ENCODE data around the gene ENTPD8. TPM values are rescaled to one million over a fixed set of nuclear protein-coding genes. Genes with fewer than 3 reads are reported as not detected.
A peak's percentile ranks its signal among the peaks of the same experiment; 100 is the strongest.

The ENTPD8 gene
- total and polyA plus RNA-seq, 2 of the 4 experiments (the other 2 are of a cell fraction), result 0.07 TPM; not detected in 1

DNA sequence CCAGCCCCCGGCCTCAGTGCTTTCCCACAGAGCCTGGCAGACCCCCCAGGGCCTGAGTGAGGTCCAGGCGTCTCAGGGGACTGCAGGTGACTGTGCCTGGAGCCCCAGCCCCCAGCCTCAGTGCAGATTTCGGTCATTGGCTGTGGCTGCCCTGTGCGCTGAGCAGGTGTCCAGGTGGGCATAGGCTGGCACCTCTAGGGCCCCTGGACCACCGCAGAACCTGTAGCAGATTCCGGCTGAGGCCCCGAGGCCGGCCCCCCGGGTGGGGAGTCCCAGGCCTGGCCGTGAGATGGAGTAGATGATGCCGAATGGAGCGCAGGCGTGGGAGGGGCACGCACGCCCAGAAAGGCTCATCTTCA is 30.3 kb downstream of the ENTPD8 start:
- intact Hi-C loops (cut with micrococcal nuclease) (no loop called here), in situ Hi-C loops (cut with MboI; ENCODE audit: low sequenced_read_pairs) (no loop called here), dilution Hi-C loops (cut with HindIII; ENCODE audit: low sequenced_read_pairs, unreplicated experiment) (no loop called here)
- no peak overlapping the region; the same call in 1 of the 2 replicates for H3K4me2 ChIP-seq (ENCODE audit: low read depth, low read length)
- H2BK120ac ChIP-seq (ENCODE audit: low read depth, low read length), result peak overlapping the region; percentile 73
- H2AK9ac ChIP-seq (replicated peaks; ENCODE audit: low read depth, low read length, poor library complexity), result peak overlapping the region; percentile 77
- peak overlapping the region in 1 of 2 experiments; percentile 55; a peak in 2 of 4 replicates for H4K8ac ChIP-seq (ENCODE audit: low read depth in 2 of 2, low read length in 2 of 2)
- peak overlapping the region; percentile 72 for H4K5ac ChIP-seq (ENCODE audit: low read depth, low read length)
- peak overlapping the region; percentile 66 for H3K27ac ChIP-seq (ENCODE audit: insufficient read depth, low read length)
- peak overlapping the region; percentile 55; the same call in 1 of the 2 replicates for H2BK20ac ChIP-seq (ENCODE audit: low read depth, low read length)
- no peaks in the 10 kb centered on the region for H3K9me3 ChIP-seq (ENCODE audit: control insufficient read depth, insufficient read depth, low read length)
- no TSS peak for BruUV-seq (replicated peaks)
- peaks cover 29% of the 10 kb centered on the region for H3K4me1 ChIP-seq (ENCODE audit: control insufficient read depth, insufficient read depth, low read length)
- H3K79me1 ChIP-seq (ENCODE audit: low read depth in 1 of 2, low read length in 2 of 2), result peaks cover 15 to 40% of the 10 kb centered on the region in 2 experiments; a peak in 3 of 4 replicates
- H3K18ac ChIP-seq (ENCODE audit: low read depth, low read length), result peak overlapping the region; percentile 56; the same call in 1 of the 2 replicates
- no peak overlapping the region for H3K4me3 ChIP-seq (ENCODE audit: insufficient read depth, low read depth, low read length)
- no peaks in the 10 kb centered on the region for H4K20me1 ChIP-seq (ENCODE audit: insufficient read depth, low read length)
- peak overlapping the region; percentile 88 for H4K91ac ChIP-seq (ENCODE audit: insufficient read depth, low read depth, low read length)
- no peak for DNase-seq
- ChIA-PET CTCF (no interaction called here), POLR2A (ENCODE audit: unreplicated experiment) (no interaction called here)
- peaks cover 12% of the 10 kb centered on the region for H3K9me1 ChIP-seq (ENCODE audit: insufficient read depth, low read length)
- peak overlapping the region; percentile 40 for H2AFZ ChIP-seq (replicated peaks; ENCODE audit: low read length, poor library complexity)
- peak overlapping the region; percentile 90 for H3K4ac ChIP-seq (ENCODE audit: low read depth, low read length)
- H3K14ac ChIP-seq (replicated peaks; ENCODE audit: low read depth, low read length), result peak overlapping the region; percentile 50
- H3K56ac ChIP-seq (ENCODE audit: extremely low read depth, insufficient read depth, low read length), result no peak overlapping the region
- no peak overlapping the region for H3K9ac ChIP-seq (ENCODE audit: low read depth, low read length)
- no peaks in the 10 kb centered on the region for H3K27me3 ChIP-seq (ENCODE audit: control insufficient read depth, insufficient read depth, low read length)
- H2BK15ac ChIP-seq (ENCODE audit: low read depth, low read length), result peak overlapping the region; percentile 49; the same call in 1 of the 3 replicates
- TF ChIP-seq RCOR1 (IDR thresholded peaks at IDR 0.05; ENCODE audit: insufficient replicate concordance, low read length) (no peak), BHLHE40 (IDR thresholded peaks at IDR 0.05; ENCODE audit: low read depth, low read length) (no peak), RAD21 (IDR thresholded peaks at IDR 0.05; ENCODE audit: low read length) (no peak), CEBPB (IDR thresholded peaks at IDR 0.05; ENCODE audit: low read depth, low read length) (no peak), MAZ (IDR thresholded peaks at IDR 0.05; ENCODE audit: borderline replicate concordance, low read depth, low read length) (no peak), MXI1 (IDR thresholded peaks at IDR 0.05; ENCODE audit: borderline replicate concordance, low read depth, low read length) (no peak), MAFK (IDR thresholded peaks at IDR 0.05; ENCODE audit: low read depth, low read length) (no peak), CHD1 (IDR thresholded peaks at IDR 0.05; ENCODE audit: low read depth, low read length) (no peak), NFE2L2 (IDR thresholded peaks at IDR 0.05; ENCODE audit: low read depth, low read length) (no peak), SMC3 (IDR thresholded peaks at IDR 0.05; ENCODE audit: low read depth, low read length) (no peak), POLR2A (IDR thresholded peaks at IDR 0.05; ENCODE audit: low read depth, low read length) (no peak), FOS (IDR thresholded peaks at IDR 0.05; ENCODE audit: low read depth, low read length) (no peak), RFX5 (IDR thresholded peaks at IDR 0.05; ENCODE audit: low read depth, low read length) (no peak)
- TF ChIP-seq, protein P1, sequence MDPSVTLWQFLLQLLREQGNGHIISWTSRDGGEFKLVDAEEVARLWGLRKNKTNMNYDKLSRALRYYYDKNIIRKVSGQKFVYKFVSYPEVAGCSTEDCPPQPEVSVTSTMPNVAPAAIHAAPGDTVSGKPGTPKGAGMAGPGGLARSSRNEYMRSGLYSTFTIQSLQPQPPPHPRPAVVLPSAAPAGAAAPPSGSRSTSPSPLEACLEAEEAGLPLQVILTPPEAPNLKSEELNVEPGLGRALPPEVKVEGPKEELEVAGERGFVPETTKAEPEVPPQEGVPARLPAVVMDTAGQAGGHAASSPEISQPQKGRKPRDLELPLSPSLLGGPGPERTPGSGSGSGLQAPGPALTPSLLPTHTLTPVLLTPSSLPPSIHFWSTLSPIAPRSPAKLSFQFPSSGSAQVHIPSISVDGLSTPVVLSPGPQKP (IDR thresholded peaks at IDR 0.05; ENCODE audit: borderline replicate concordance, low read depth, low read length), result no peak
- TF ChIP-seq, protein P2, sequence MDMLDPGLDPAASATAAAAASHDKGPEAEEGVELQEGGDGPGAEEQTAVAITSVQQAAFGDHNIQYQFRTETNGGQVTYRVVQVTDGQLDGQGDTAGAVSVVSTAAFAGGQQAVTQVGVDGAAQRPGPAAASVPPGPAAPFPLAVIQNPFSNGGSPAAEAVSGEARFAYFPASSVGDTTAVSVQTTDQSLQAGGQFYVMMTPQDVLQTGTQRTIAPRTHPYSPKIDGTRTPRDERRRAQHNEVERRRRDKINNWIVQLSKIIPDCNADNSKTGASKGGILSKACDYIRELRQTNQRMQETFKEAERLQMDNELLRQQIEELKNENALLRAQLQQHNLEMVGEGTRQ (IDR thresholded peaks at IDR 0.05; ENCODE audit: low read depth, low read length), result no peak
- TF ChIP-seq, protein P3, sequence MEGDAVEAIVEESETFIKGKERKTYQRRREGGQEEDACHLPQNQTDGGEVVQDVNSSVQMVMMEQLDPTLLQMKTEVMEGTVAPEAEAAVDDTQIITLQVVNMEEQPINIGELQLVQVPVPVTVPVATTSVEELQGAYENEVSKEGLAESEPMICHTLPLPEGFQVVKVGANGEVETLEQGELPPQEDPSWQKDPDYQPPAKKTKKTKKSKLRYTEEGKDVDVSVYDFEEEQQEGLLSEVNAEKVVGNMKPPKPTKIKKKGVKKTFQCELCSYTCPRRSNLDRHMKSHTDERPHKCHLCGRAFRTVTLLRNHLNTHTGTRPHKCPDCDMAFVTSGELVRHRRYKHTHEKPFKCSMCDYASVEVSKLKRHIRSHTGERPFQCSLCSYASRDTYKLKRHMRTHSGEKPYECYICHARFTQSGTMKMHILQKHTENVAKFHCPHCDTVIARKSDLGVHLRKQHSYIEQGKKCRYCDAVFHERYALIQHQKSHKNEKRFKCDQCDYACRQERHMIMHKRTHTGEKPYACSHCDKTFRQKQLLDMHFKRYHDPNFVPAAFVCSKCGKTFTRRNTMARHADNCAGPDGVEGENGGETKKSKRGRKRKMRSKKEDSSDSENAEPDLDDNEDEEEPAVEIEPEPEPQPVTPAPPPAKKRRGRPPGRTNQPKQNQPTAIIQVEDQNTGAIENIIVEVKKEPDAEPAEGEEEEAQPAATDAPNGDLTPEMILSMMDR (conservative IDR thresholded peaks at IDR 0.05; ENCODE audit: low read depth, low read length), result no peak
- H3K36me3 ChIP-seq (ENCODE audit: control insufficient read depth, insufficient read depth, low read length), result no peaks in the 10 kb centered on the region
- ATAC-seq (ENCODE audit: low read depth), result no peak
- H2BK5ac ChIP-seq (ENCODE audit: low read depth, low read length, poor library complexity, severe bottlenecking), result peak overlapping the region; percentile 49
- H3K23ac ChIP-seq (ENCODE audit: low read depth, low read length), result no peak overlapping the region
- peak overlapping the region; percentile 86 for H2AK5ac ChIP-seq (ENCODE audit: low read depth, low read length)
- WGBS, 2 experiments (ENCODE audit: extremely low coverage in 2 of 2, insufficient read length in 1 of 2), result 91% methylated on average over 9 of the region's 15 CpGs; no CpG with 5 or more reads in 1 of the 2 experiments

All from IMR-90 (cell line).